ENCODE data around the gene KRT85. TPM values are rescaled to one million over a fixed set of nuclear protein-coding genes. Genes with fewer than 3 reads are reported as not detected.
"Not testable (repeated sequence)": the region's sequence is repeated elsewhere in the genome, so short reads cannot be mapped to it uniquely, and the experiment has no call there.

The KRT85 gene
- total and polyA plus RNA-seq, 2 experiments from 2014 or later = not detected

- TF ChIP-seq EZH2 (IDR thresholded peaks at IDR 0.05; ENCODE audit: insufficient read depth, poor library complexity, severe bottlenecking) = no peak
- TF ChIP-seq EZH2phosphoT487 (IDR thresholded peaks at IDR 0.05; ENCODE audit: insufficient read depth, low read depth) = no peak
- Histone ChIP-seq H3K27ac (no peak overlapping the region), H3K9me3 (ENCODE audit: low read depth) (no peaks in the 10 kb centered on the region), H3K27me3 (replicated peaks; ENCODE audit: insufficient read depth) (peaks cover 30% of the 10 kb centered on the region), H3F3A (ENCODE audit: insufficient read depth) (no peaks in the 10 kb centered on the region), H3K9ac (no peak overlapping the region), H3K4me3 (no peak overlapping the region), H3K4me1 (ENCODE audit: insufficient read depth) (no peaks in the 10 kb centered on the region), H4K20me1 (ENCODE audit: insufficient read depth) (no peaks in the 10 kb centered on the region), H2AFZ (no peak overlapping the region), H3K36me3 (ENCODE audit: low read depth) (no peaks in the 10 kb centered on the region), H3K4me2 (ENCODE audit: unreplicated experiment) (no peak overlapping the region), H3K9me2 (ENCODE audit: insufficient read depth) (no peaks in the 10 kb centered on the region), H3K79me2 (ENCODE audit: insufficient read depth) (no peaks in the 10 kb centered on the region)
- in situ Hi-C loops (cut with MboI) = no loop called here
- no peak for DNase-seq
- WGBS, 2 experiments (ENCODE audit: low coverage in 1 of 2, low lambda C conversion rate in 2 of 2, missing lambda C conversion rate in 2 of 2) = 64 to 69% methylated on average over 11 of the region's 11 CpGs
Observed at GRCh38 chr12:52318241-52318990, 48.9 kb downstream of the KRT85 start.

GRCh38 chr12:52317468-52318052 is 49.7 kb downstream of the KRT85 start:
- H3K79me2 ChIP-seq (ENCODE audit: insufficient read depth) = no peaks in the 10 kb centered on the region
- H3K4me2 ChIP-seq (ENCODE audit: unreplicated experiment) = no peak overlapping the region
- H3K4me3 ChIP-seq = no peak overlapping the region
- no peaks in the 10 kb centered on the region for H3K4me1 ChIP-seq (ENCODE audit: insufficient read depth)
- no peaks in the 10 kb centered on the region for H3K9me2 ChIP-seq (ENCODE audit: insufficient read depth)
- no peak overlapping the region for H3K9ac ChIP-seq
- no peaks in the 10 kb centered on the region for H3K36me3 ChIP-seq (ENCODE audit: low read depth)
- H3K9me3 ChIP-seq (ENCODE audit: low read depth) = no peaks in the 10 kb centered on the region
- H3K27ac ChIP-seq = no peak overlapping the region
- H2AFZ ChIP-seq = no peak overlapping the region
- H4K20me1 ChIP-seq (ENCODE audit: insufficient read depth) = no peaks in the 10 kb centered on the region
- in situ Hi-C loops (cut with MboI) = no loop called here
- H3K27me3 ChIP-seq (replicated peaks; ENCODE audit: insufficient read depth) = peaks cover 29% of the 10 kb centered on the region
- TF ChIP-seq EZH2phosphoT487 (IDR thresholded peaks at IDR 0.05; ENCODE audit: insufficient read depth, low read depth) (no peak), EZH2 (IDR thresholded peaks at IDR 0.05; ENCODE audit: insufficient read depth, poor library complexity, severe bottlenecking) (no peak)
- no peak for DNase-seq
- no peaks in the 10 kb centered on the region for H3F3A ChIP-seq (ENCODE audit: insufficient read depth)
- WGBS, 2 experiments (ENCODE audit: low coverage in 1 of 2, low lambda C conversion rate in 2 of 2, missing lambda C conversion rate in 2 of 2) = 62 to 69% methylated on average over 12 of the region's 12 CpGs

GRCh38 chr12:52316701-52317100 is 50.6 kb downstream of the KRT85 start:
- peaks cover 22% of the 10 kb centered on the region for H3K27me3 ChIP-seq (replicated peaks; ENCODE audit: insufficient read depth)

GRCh38 chr12:52316290-52316689 is 51.0 kb downstream of the KRT85 start:
- Histone ChIP-seq H3K9ac (no peak overlapping the region), H3K9me3 (ENCODE audit: low read depth) (no peaks in the 10 kb centered on the region), H3K27me3 (replicated peaks; ENCODE audit: insufficient read depth) (peaks cover 19% of the 10 kb centered on the region), H3K4me3 (no peak overlapping the region), H3K36me3 (ENCODE audit: low read depth) (no peaks in the 10 kb centered on the region), H3K9me2 (ENCODE audit: insufficient read depth) (no peaks in the 10 kb centered on the region), H3K4me2 (ENCODE audit: unreplicated experiment) (no peak overlapping the region), H4K20me1 (ENCODE audit: insufficient read depth) (no peaks in the 10 kb centered on the region), H3K79me2 (ENCODE audit: insufficient read depth) (no peaks in the 10 kb centered on the region), H3F3A (ENCODE audit: insufficient read depth) (no peaks in the 10 kb centered on the region), H2AFZ (no peak overlapping the region), H3K27ac (no peak overlapping the region), H3K4me1 (ENCODE audit: insufficient read depth) (peaks cover 5% of the 10 kb centered on the region)
- in situ Hi-C loops (cut with MboI) = no loop called here
- no peak for TF ChIP-seq EZH2 (IDR thresholded peaks at IDR 0.05; ENCODE audit: insufficient read depth, poor library complexity, severe bottlenecking)
- TF ChIP-seq EZH2phosphoT487 (IDR thresholded peaks at IDR 0.05; ENCODE audit: insufficient read depth, low read depth) = no peak
- DNase-seq = no peak
- 81 to 82% methylated on average over 9 of the region's 9 CpGs for WGBS, 2 experiments (ENCODE audit: low coverage in 1 of 2, low lambda C conversion rate in 2 of 2, missing lambda C conversion rate in 2 of 2)

More at GRCh38 chr12:52316701-52317100, 50.6 kb downstream of the KRT85 start:
- no peaks in the 10 kb centered on the region for H3K79me2 ChIP-seq (ENCODE audit: insufficient read depth)
- no peaks in the 10 kb centered on the region for H3K9me3 ChIP-seq (ENCODE audit: low read depth)
- peaks cover under 1% of the 10 kb centered on the region for H3K4me1 ChIP-seq (ENCODE audit: insufficient read depth)
- TF ChIP-seq EZH2 (IDR thresholded peaks at IDR 0.05; ENCODE audit: insufficient read depth, poor library complexity, severe bottlenecking) = no peak
- no peak for TF ChIP-seq EZH2phosphoT487 (IDR thresholded peaks at IDR 0.05; ENCODE audit: insufficient read depth, low read depth)
- no peak for DNase-seq
- 85 to 86% methylated on average over 11 of the region's 11 CpGs for WGBS, 2 experiments (ENCODE audit: low coverage in 1 of 2, low lambda C conversion rate in 2 of 2, missing lambda C conversion rate in 2 of 2)
- H3K4me3 ChIP-seq = no peak overlapping the region
- H2AFZ ChIP-seq = no peak overlapping the region
- H3K9me2 ChIP-seq (ENCODE audit: insufficient read depth) = no peaks in the 10 kb centered on the region
- H3K9ac ChIP-seq = no peak overlapping the region
- no peaks in the 10 kb centered on the region for H4K20me1 ChIP-seq (ENCODE audit: insufficient read depth)
- H3K36me3 ChIP-seq (ENCODE audit: low read depth) = no peaks in the 10 kb centered on the region
- H3K27ac ChIP-seq = no peak overlapping the region
- H3F3A ChIP-seq (ENCODE audit: insufficient read depth) = no peaks in the 10 kb centered on the region
- in situ Hi-C loops (cut with MboI) = no loop called here
- H3K4me2 ChIP-seq (ENCODE audit: unreplicated experiment) = no peak overlapping the region

- H3K4me3 ChIP-seq; H3K9ac ChIP-seq; H3K4me2 ChIP-seq (ENCODE audit: unreplicated experiment); H3F3A ChIP-seq (ENCODE audit: insufficient read depth); in situ Hi-C loops (cut with MboI); H3K79me2 ChIP-seq (ENCODE audit: insufficient read depth); H3K9me2 ChIP-seq (ENCODE audit: insufficient read depth); H3K4me1 ChIP-seq (ENCODE audit: insufficient read depth); H3K27ac ChIP-seq; H3K9me3 ChIP-seq (ENCODE audit: low read depth); H2AFZ ChIP-seq; DNase-seq; H3K36me3 ChIP-seq (ENCODE audit: low read depth); H4K20me1 ChIP-seq (ENCODE audit: insufficient read depth): not testable (repeated sequence)
- H3K27me3 ChIP-seq (replicated peaks; ENCODE audit: insufficient read depth) = peaks cover 19% of the 10 kb centered on the region
- WGBS, 2 experiments (ENCODE audit: low coverage in 1 of 2, low lambda C conversion rate in 2 of 2, missing lambda C conversion rate in 2 of 2) = 50 to 58% methylated on average over 9 of the region's 9 CpGs
Observed at GRCh38 chr12:52315721-52316120, 51.6 kb downstream of the KRT85 start.
